T-helper 1 cell treated with Interleukin-12 subunit alpha and Interleukin-12 subunit beta and Interleukin-4 antibody, amounts not matched to agents 30 ng/mL and 1 ng/mL, for 36 hours (primary cell): ENCODE results near the gene ADAM12. TPM values are rescaled to one million over a fixed set of nuclear protein-coding genes. Genes with fewer than 3 reads are reported as not detected.

Source experiments
- intact Hi-C: fragments of 100-400 bp; cut with micrococcal nuclease; formaldehyde crosslinking; loops from one replicate; pipeline ENCODE4 v1.15.1; 2024
- total RNA-seq: library from RNA; stranded (reverse); gene quantifications from 2 replicates; pipeline ENCODE4 v1.2.3, GENCODE V29; 2022

The ADAM12 gene
- total RNA-seq, 1 donor from 2014 or later, result 0.07 TPM

DNA sequence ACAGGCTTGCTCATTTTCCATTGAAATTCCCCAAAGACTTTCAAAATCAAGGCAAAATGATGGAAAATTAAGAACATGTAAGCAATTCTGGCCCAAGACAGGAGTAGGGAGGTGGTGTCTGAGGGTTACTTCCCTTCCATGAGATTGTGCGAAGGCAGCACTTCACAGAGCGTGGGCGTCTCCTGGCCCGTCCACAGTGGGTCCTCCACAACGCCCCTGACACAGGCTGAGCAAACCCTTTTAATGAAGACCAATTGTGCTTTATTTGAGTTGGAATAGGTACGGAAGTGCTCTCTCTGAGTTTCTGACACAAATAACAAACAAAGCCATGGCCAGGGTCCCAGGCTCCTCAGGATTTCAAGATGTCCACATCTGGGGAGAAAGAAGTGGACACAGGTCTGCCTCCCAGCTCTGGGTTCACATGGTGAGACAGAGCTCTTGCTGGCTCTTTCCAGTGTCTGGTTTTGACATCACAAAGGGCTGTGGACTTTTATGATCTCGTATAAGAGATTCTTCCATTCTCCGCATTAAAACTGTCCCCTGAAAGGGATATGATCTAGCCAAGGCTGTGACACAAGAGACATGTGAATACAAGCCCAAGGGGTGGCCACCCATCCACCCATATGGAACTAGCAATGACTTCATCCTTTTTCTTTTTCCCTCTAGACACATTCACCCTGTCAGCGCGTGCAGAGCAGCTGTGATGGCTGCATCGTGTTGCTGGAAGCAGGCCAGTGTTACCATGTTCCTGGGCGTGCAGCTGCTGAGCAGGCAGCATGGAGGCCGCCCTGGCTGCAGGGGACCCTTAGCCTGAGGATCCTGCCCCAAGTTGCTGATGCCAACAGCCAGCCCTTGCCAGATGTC lies 145.6 kb downstream of the ADAM12 start:
- intact Hi-C loops, result no loop called here

- intact Hi-C loops, result no loop called here
These were observed 147.8 kb downstream of the ADAM12 start for GRCh38 chr10:126240483-126240882.

- intact Hi-C loops, result no loop called here
These were observed 148.4 kb downstream of the ADAM12 start for GRCh38 chr10:126239844-126240243.

DNA sequence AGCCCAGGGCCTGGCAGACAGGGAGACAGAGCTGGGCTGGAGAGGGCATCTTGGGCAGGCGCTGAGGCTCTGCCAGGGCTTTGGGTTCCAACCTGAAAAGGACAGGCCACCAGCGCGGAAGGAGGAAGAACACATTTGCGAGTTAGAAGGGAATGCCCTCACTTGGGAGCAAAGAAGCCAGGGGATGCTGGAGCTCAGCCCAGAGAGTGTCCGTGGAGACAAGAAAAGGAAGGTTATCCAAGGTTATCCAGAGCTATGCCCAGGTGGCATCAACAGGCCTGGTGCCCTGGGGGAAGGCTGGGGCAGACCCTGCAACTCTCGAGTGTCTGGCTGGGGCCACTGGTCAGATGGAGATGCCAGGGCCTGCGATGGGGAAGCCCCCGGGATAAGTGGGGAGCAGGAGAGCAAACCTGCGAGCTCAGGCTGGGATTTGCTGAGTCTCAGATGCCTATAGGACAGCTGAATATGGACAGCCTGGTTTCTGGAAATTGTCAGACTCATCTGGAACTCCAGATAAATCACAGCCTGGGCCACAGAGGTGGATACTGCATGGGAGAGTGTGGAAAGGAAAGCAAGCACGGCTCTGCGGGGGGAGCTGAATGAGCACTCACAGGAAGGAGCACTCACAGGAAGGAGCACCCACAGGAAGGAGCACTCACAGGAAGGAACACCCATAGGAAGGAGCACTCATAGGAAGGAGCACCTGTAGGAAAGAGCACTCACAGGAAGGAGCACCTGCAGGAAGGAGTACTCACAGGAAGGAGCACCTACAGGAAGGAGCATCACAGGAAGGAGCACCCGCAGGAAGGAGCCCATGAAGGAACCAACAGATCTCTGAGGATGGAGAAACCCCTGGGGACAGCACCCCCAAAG lies 152.1 kb downstream of the ADAM12 start:
- intact Hi-C loops, result no loop called here

- intact Hi-C loops, result no loop called here
These were observed 152.9 kb downstream of the ADAM12 start for GRCh38 chr10:126235091-126235978.

DNA sequence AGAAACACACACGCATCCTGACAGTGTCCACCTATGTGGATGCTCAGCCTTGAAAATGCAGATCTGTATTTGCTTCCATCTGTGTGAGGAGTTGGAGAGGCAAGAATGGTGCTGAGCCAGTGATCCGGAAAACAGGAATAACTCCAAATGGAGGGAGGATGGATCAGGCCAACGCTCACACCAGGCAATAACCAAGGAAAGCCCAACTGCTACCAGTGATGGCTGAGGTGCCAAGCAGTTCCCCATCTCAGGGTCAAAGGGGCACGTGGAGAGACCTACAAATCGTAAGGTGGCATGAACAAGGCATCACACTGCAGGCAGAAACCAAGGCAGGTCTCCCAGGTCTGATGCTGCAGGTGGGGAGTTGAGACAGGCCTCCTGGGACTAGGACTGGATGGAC lies 153.6 kb downstream of the ADAM12 start:
- intact Hi-C loops, result no loop called here

GRCh38 chr10:126233182-126234148 lies 154.8 kb downstream of the ADAM12 start:
- intact Hi-C loops, result no loop called here

DNA sequence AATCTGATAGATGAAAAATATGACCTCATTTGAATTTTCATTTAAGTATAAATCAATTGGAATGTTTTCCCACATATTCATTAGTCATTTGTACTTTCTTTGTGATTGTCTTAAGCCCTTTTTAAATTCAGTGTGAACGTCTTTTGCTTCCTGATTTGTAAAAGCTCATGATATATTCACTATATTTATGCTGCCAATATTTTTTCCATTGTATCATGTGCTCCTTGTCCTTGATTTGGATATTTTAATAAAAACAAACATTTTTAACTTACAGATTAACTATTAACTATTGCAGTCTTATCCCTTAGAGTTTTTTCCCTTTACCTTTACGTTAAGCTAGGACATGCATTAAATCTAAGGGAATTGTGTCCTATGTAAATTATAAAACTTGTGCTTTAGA lies 157.7 kb downstream of the ADAM12 start:
- intact Hi-C loops, result no loop called here

DNA sequence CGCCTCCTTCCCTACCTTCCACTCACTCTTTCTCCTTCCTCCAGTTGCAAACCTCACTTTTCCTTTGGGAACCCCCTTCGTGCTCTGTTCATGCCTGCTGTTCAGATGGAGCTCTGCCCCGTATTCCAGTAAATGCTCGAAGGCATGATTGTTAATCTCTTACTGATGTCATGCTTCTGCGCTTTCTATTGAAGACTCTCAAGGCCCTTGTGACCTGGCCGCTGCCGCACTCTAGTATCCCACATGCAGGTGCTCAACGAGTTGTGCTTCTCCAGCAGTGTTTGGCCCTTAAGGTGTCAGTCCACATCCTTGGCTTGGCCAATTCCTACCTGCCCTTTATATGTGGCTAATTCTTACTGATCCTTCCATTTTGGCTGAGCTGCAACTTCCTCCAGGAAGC lies 158.6 kb downstream of the ADAM12 start:
- intact Hi-C loops, result no loop called here

DNA sequence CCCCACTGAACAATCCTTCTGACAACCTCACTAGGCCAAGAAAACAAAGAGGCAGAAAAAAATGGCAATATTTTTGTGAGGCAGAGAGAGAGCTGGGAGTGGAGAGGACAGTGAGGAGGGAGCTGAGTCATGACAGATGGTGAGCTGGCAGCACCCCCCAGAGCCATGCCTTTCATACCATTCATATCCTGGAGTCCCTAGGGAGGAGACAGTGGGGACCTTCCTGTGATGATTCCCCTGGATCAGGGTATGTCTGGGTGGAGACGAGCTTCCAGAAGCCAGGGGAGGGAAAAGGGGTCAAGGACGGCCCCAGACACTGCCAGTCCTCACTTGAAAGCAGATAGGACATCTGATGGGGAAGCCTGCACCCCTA lies 160.5 kb downstream of the ADAM12 start:
- intact Hi-C loops, result no loop called here

DNA sequence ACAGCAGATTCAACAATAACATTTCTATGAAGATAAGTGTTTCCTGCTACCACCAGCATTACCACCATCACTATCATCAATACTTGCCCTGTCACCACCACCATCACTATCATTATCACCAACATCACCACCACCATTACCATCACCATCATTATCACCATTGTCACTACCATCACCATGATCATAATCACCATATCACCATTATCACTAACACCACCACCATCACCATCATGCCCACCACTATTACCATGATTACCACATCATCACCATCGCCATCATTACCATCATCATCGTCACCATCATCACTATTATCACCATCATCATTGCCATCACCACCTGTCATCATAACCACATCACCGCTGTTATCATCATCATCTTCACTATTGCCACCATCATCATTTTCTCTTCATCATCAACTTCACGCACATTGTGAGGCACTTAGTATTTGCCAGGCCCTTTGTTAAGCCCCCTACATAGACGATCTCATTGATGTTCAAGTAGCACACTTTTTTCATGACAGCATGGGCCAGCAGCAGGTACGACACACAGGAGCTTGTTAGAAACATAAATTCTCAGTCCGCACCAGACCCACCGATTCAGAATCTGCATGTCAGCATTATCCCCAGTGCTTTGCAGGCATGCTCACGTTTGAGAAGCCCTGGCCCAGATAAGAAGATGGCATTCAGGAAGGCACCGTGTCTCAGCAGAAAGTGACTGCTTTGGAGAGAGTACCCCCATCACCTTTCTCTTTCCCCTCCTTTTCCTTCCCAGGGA lies 161.1 kb downstream of the ADAM12 start:
- intact Hi-C loops, result no loop called here

DNA sequence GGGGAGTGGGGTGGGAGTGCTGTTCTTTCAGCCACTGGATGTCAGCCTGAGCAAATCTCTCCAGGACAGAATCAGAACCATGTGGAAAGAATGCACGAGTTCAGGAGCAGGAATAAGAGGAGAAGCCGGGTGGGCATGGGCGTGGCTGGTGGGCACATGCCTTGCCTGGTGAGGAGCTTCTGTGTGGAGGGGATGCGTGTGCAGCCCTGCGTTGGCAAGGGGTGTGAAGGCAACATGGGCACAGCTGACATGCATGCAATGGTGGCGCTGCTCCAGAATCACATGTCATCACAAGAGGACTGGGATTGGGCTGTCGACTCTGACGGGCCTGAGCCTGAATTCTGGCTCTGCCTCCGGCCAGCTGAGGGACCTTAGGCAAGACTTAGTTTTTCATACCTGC lies 162.1 kb downstream of the ADAM12 start:
- intact Hi-C loops, result no loop called here

DNA sequence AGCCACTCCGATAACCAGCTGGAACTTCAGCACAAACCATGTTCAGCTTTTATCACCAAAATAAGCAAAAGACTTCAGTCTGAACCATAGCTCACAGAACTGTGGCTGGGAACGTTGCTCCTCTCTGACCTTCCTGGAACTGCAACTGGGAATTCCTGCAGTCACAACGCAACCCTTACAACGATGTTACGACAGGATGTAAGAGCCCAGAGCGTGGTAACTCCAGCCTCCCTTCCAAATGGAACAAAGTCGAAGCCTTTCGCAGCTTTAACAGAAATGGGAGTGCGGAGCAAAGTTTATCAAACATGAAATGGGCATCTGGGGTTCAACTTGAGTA lies 162.6 kb downstream of the ADAM12 start:
- intact Hi-C loops, result no loop called here

DNA sequence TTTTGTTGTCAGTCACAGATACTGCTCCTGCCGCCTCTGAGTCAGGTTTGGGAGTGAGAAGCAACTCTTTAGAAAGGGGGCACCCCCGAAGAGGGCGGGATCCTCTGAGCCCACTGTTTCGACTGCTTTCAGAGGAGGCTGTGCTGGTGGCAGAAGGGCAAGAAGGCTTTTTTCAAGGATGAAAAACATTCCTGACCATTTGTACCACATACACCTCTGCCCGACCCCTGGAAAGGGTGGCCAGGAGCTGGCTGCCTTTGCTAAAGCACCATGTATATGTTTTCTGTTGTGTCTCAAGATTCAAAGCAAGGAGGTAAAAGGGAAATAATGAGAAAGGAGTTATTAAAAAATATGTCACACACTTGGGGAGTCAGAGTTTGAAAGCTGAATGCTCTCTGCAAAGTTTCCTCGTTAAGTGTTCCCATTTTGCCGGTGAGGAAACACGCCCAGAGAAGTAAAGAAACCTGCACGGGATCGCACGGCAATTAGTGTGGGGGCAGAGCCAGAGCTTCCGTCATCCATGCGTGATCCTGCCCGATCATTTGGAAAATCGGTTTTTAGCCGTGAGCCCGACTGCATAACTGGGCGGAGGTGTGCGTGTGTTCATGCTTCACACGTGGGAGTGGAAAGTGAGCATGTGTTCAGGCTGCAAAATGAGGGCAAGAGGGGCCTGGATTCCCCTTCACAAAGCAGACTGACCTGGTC lies 163.2 kb downstream of the ADAM12 start:
- intact Hi-C loops, result no loop called here

DNA sequence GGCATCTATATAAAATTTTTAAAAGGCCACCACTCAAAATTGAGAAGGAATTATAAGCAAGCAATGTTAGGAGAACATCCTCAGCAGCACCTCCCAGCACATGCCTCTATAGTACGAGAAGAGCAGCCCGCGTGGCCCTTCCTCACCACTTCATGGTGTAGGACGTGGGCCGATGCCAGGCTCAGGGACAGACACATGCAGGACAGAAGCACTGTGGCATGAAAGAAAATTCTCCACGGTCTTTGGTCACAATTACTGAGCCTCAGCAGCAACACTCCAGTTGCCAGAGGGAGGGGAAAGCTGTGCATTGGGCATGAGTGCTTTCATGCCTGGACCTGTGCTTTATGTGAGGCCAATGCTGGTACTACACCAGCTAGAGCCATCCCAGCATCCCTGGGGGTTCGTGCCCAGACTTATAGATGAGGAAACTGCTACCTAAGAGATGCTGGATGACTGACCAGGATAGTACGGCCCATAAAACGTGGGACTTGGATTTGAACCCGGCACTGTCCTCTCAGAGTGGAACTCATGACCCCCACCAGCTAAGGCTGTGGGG lies 164.7 kb downstream of the ADAM12 start:
- intact Hi-C loops, result no loop called here

DNA sequence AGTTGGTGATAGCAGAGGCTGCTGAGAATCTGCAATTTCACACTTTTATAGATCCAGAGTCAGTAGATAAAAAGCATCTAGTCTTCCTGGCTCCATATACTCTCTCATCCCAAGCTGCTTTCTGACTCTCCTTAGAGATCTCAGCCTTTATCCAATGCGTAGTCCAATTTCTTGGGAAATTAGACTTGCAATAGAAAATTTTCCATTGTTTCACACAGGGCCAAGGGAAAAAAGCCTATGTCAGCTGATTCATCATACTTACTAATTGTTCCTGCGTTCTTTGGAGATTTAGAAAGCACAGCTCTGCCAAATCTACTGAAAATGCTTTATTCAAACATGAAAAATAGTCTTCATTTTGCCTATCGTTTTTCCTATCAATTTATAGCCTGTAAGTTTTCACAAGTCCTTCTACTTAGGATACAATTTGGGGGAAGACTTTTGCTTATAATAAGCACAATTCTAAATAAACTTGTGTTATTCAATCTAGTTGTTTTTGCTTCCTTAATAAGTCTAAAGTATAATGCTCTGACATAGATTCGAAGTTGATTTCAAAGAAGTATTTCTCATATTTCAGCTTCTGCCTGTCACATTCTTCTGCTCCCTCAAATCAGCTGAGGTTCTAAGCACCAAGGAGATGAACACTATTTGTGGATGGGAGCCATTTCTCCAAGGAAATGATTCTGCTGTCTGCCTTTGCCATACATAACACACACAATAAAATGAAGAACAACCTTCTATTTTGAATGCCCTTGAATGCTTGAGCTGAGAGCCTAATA lies 165.4 kb downstream of the ADAM12 start:
- intact Hi-C loops, result no loop called here

- intact Hi-C loops, result no loop called here
These were observed 166.4 kb downstream of the ADAM12 start for GRCh38 chr10:126221874-126222273.
